ENCODE measurements around the gene CAMK2N2. TPM values are rescaled to one million over a fixed set of nuclear protein-coding genes. Genes with fewer than 3 reads are reported as not detected.
"Not testable (repeated sequence)": the region's sequence is repeated elsewhere in the genome, so short reads cannot be mapped to it uniquely, and the experiment has no call there.

Gene CAMK2N2
- total RNA-seq, 4 donors from 2014 or later: not detected

GRCh38 chr3:184275961-184276910, 14.9 kb upstream of the CAMK2N2 start, which contains the start of gene ECE2:
Gene ECE2, plus strand, starts transcription at chr3:184276022. Its CDS starts 132 bp downstream, at chr3:184276154.
- DNase-seq: no peak
- H3K9me3 ChIP-seq: no peaks in the 10 kb centered on the region
- no peaks in the 10 kb centered on the region for H3K4me1 ChIP-seq
- intact Hi-C loops (cut with DNase I): no loop called here
- WGBS, 2 donors: 11 to 46% methylated on average over 10 to 21 of the region's 65 CpGs
- TF ChIP-seq CTCF (IDR thresholded peaks at IDR 0.05): no peak
- TF ChIP-seq POLR2A (IDR thresholded peaks at IDR 0.05): no peak
- H3K4me3 ChIP-seq (replicated peaks in 1 of 3): no peak within 1 kb of the TSS
- H3K27ac ChIP-seq: no peak within 1 kb of the TSS
- no peaks in the 10 kb centered on the region for H3K36me3 ChIP-seq
- H3K27me3 ChIP-seq: peaks cover 8% of the 10 kb centered on the region

GRCh38 chr3:184275381-184275701, 14.0 kb upstream of the CAMK2N2 start:
- WGBS, 2 donors: 71 to 73% methylated on average over 12 of the region's 12 CpGs
- peaks cover 8% of the 10 kb centered on the region for H3K27me3 ChIP-seq
- intact Hi-C loops (cut with DNase I): no loop called here
- DNase-seq: no peak
- H3K27ac ChIP-seq: no peak overlapping the region
- H3K9me3 ChIP-seq: no peaks in the 10 kb centered on the region
- no peaks in the 10 kb centered on the region for H3K36me3 ChIP-seq
- TF ChIP-seq POLR2A (IDR thresholded peaks at IDR 0.05): no peak
- TF ChIP-seq CTCF (IDR thresholded peaks at IDR 0.05): no peak
- no peaks in the 10 kb centered on the region for H3K4me1 ChIP-seq
- H3K4me3 ChIP-seq (replicated peaks in 1 of 3): no peak overlapping the region

- TF ChIP-seq POLR2A (IDR thresholded peaks at IDR 0.05) (no peak), CTCF (IDR thresholded peaks at IDR 0.05) (no peak)
- no peak for DNase-seq
- peaks cover 8% of the 10 kb centered on the region for H3K27me3 ChIP-seq
- no peaks in the 10 kb centered on the region for H3K36me3 ChIP-seq
- intact Hi-C loops (cut with DNase I): no loop called here
- no peak overlapping the region for H3K4me3 ChIP-seq (replicated peaks in 1 of 3)
- H3K4me1 ChIP-seq: no peaks in the 10 kb centered on the region
- 58 to 68% methylated on average over 1 of the region's 1 CpG for WGBS, 2 donors
- no peaks in the 10 kb centered on the region for H3K9me3 ChIP-seq
- no peak overlapping the region for H3K27ac ChIP-seq
These were observed 10.9 kb upstream of the CAMK2N2 start for GRCh38 chr3:184272269-184272668.

GRCh38 chr3:184267249-184267648, 5.9 kb upstream of the CAMK2N2 start:
- WGBS, 2 donors: 82 to 94% methylated on average over 1 of the region's 1 CpG
- H3K4me3 ChIP-seq (replicated peaks in 1 of 3); H3K36me3 ChIP-seq; H3K4me1 ChIP-seq; H3K9me3 ChIP-seq; H3K27ac ChIP-seq; intact Hi-C loops (cut with DNase I); DNase-seq: not testable (repeated sequence)
- peaks cover 10% of the 10 kb centered on the region for H3K27me3 ChIP-seq

- no peak overlapping the region for H3K4me3 ChIP-seq (replicated peaks in 1 of 3)
- intact Hi-C loops (cut with DNase I): no loop called here
- H3K27me3 ChIP-seq: peaks cover 28% of the 10 kb centered on the region
These were observed 1.4 kb upstream of the CAMK2N2 start for GRCh38 chr3:184262764-184263179.

More at GRCh38 chr3:184262764-184263179, 1.4 kb upstream of the CAMK2N2 start:
- Histone ChIP-seq H3K9me3 (no peaks in the 10 kb centered on the region), H3K4me1 (peaks cover 23 to 30% of the 10 kb centered on the region in 2 donors), H3K36me3 (peaks cover 0 to 3% of the 10 kb centered on the region in 2 donors), H3K27ac (no peak overlapping the region)
- DNase-seq: no peak
- TF ChIP-seq POLR2A (IDR thresholded peaks at IDR 0.05) (no peak), CTCF (IDR thresholded peaks at IDR 0.05) (no peak)
- 13 to 20% methylated on average over 15 of the region's 15 CpGs for WGBS, 2 donors
